H1 (cell line): ENCODE results near the gene OR2AG1. TPM values are rescaled to one million over a fixed set of nuclear protein-coding genes. Genes with fewer than 3 reads are reported as not detected.

Experiments used
- CTCF ChIA-PET: fragments of 300-600 bp; sonication (Branson Sonifier 250); formaldehyde crosslinking; loops from one replicate; lab custom pipeline; 2021; ENCODE audit not compliant: partially characterized antibody; lab: Charles Lee
- POLR2A ChIA-PET: fragments of 300-600 bp; sonication (Branson Sonifier 250); formaldehyde crosslinking; loops from one replicate; lab custom pipeline; 2021; ENCODE audit warnings: inconsistent platforms; ENCODE audit not compliant: partially characterized antibody; lab: Charles Lee
- DNase-seq, 2 experiments: peaks; one replicate each; pipeline versions ENCODE4 v3.0.0 to v3.0.0-alpha.2; 2010 to 2022; ENCODE audit warnings: low spot score in 2 of 2, low read depth in 1 of 2, mixed read lengths in 1 of 2
- FAIRE-seq: peaks from 2 replicates; lab custom pipeline; 2011; peaks lifted over from hg19 to GRCh38; lab: Jason Lieb, UNC
- H2AFZ ChIP-seq: 2 replicates; pipeline ENCODE4 v1.8.1; 2012; ENCODE audit warnings: low read length, inconsistent platforms
- H2AK5ac ChIP-seq: 2 replicates; pipeline ENCODE4 v1.6.1; 2013; ENCODE audit warnings: low read depth, low read length
- H2BK120ac ChIP-seq: replicated peaks from 2 replicates; pipeline ENCODE3; 2013; ENCODE audit warnings: low read depth, low read length, inconsistent platforms
- H2BK12ac ChIP-seq: 2 replicates; pipeline ENCODE4 v1.6.1; 2013; ENCODE audit warnings: low read depth, low read length
- H2BK15ac ChIP-seq: 2 replicates; pipeline ENCODE4 v1.6.1; 2013; ENCODE audit warnings: low read length
- H2BK20ac ChIP-seq: 2 replicates; pipeline ENCODE4 v1.6.1; 2013; ENCODE audit warnings: low read length
- H2BK5ac ChIP-seq: 2 replicates; pipeline ENCODE4 v1.6.1; 2013; ENCODE audit warnings: low read depth, low read length
- H3K14ac ChIP-seq: 2 replicates; pipeline ENCODE4 v1.6.1; 2013; ENCODE audit warnings: inconsistent platforms; ENCODE audit not compliant: insufficient read length
- H3K18ac ChIP-seq: 2 replicates; pipeline ENCODE4 v1.6.1; 2013; ENCODE audit warnings: low read length; ENCODE audit errors: extremely low read depth
- H3K23ac ChIP-seq: 2 replicates; pipeline ENCODE4 v1.6.1; 2013; ENCODE audit warnings: inconsistent platforms; ENCODE audit not compliant: insufficient read length
- H3K23me2 ChIP-seq: 2 replicates; pipeline ENCODE4 v1.6.1; 2013; ENCODE audit warnings: low read depth, low read length
- H3K27ac ChIP-seq: 2 replicates; pipeline ENCODE4 v1.6.1; 2011; ENCODE audit warnings: low read depth, low read length, inconsistent platforms
- H3K27me3 ChIP-seq, 4 experiments: replicated peaks in 1 of 4; 1 replicate in 1 of 4; 2 replicates in 3 of 4; pipeline versions ENCODE4 v1.6.1 to v1.8.1; 2011 to 2013; ENCODE audit warnings: low read length in 3 of 4, mild to moderate bottlenecking in 3 of 4, inconsistent platforms in 2 of 4, mixed read lengths in 2 of 4, moderate library complexity in 1 of 4; ENCODE audit not compliant: control insufficient read depth in 3 of 4, insufficient read depth in 3 of 4; ENCODE audit errors: extremely low read depth in 1 of 4
- H3K36me3 ChIP-seq, 4 experiments: 2 replicates each; pipeline versions ENCODE4 v1.6.1 to v1.8.1; 2011 to 2013; ENCODE audit warnings: mild to moderate bottlenecking in 4 of 4, low read length in 3 of 4, moderate library complexity in 2 of 4, control low read depth in 1 of 4, inconsistent platforms in 1 of 4; ENCODE audit not compliant: insufficient read depth in 4 of 4, control insufficient read depth in 2 of 4
- H3K4ac ChIP-seq: replicated peaks from 2 replicates; pipeline ENCODE3; 2013; ENCODE audit warnings: low read length, low read depth, mixed read lengths, inconsistent platforms; ENCODE audit not compliant: insufficient read length
- H3K4me1 ChIP-seq, 4 experiments: replicated peaks in 1 of 4; 1 replicate in 1 of 4; 2 replicates in 3 of 4; pipeline versions ENCODE4 v1.6.1 to v1.8.1; 2011 to 2013; ENCODE audit warnings: low read length in 3 of 4, inconsistent platforms in 2 of 4, mixed read lengths in 1 of 4; ENCODE audit not compliant: insufficient read depth in 4 of 4, control insufficient read depth in 3 of 4
- H3K4me2 ChIP-seq, 2 experiments: 2 replicates each; pipeline versions ENCODE4 v1.6.1 to v1.8.1; 2011 to 2013; ENCODE audit warnings: low read depth in 2 of 2, low read length in 2 of 2, control low read depth in 1 of 2, inconsistent platforms in 1 of 2, mild to moderate bottlenecking in 1 of 2; ENCODE audit not compliant: insufficient read depth in 1 of 2
- H3K4me3 ChIP-seq, 4 experiments: fragments of 200-600, 300-600 bp in 1 of 4; sonication (generic), shearing (Covaris generic), sonication (Bioruptor Twin) in 1 of 4; 2 replicates each; pipeline versions ENCODE4 v1.5.1 to v1.8.1; 2011 to 2016; ENCODE audit warnings: low read length in 4 of 4, low read depth in 3 of 4, control low read depth in 2 of 4, inconsistent platforms in 2 of 4, mild to moderate bottlenecking in 2 of 4, mixed read lengths in 1 of 4, moderate library complexity in 1 of 4; ENCODE audit not compliant: insufficient read depth in 2 of 4; ENCODE audit errors: extremely low read depth in 1 of 4
- H3K56ac ChIP-seq: replicated peaks from 2 replicates; pipeline ENCODE3; 2013; ENCODE audit warnings: low read depth, mild to moderate bottlenecking, mixed read lengths, low read length, inconsistent platforms; ENCODE audit not compliant: insufficient read length
- H3K79me1 ChIP-seq: 2 replicates; pipeline ENCODE4 v1.6.1; 2013; ENCODE audit warnings: low read depth, low read length, control low read depth
- H3K79me2 ChIP-seq, 2 experiments: 2 replicates each; pipeline versions ENCODE4 v1.6.1 to v1.8.1; 2012 to 2013; ENCODE audit warnings: low read length in 2 of 2, mild to moderate bottlenecking in 2 of 2, inconsistent platforms in 1 of 2; ENCODE audit not compliant: insufficient read depth in 2 of 2, control insufficient read depth in 1 of 2
- H3K9ac ChIP-seq, 4 experiments: replicated peaks in 1 of 4; 1 replicate in 1 of 4; 2 replicates in 3 of 4; pipeline versions ENCODE4 v1.6.1 to v1.8.1; 2011 to 2013; ENCODE audit warnings: low read depth in 3 of 4, low read length in 3 of 4, control low read depth in 2 of 4, mild to moderate bottlenecking in 2 of 4, moderate library complexity in 2 of 4, inconsistent platforms in 1 of 4; ENCODE audit errors: extremely low read depth in 1 of 4
- H3K9me3 ChIP-seq, 2 experiments: 2 replicates each; pipeline versions ENCODE4 v1.6.1 to v1.8.1; 2012 to 2013; ENCODE audit warnings: mild to moderate bottlenecking in 2 of 2, moderate library complexity in 2 of 2, control low read depth in 1 of 2, inconsistent platforms in 1 of 2, low read depth in 1 of 2, low read length in 1 of 2, mixed read lengths in 1 of 2; ENCODE audit not compliant: insufficient read depth in 2 of 2
- H4K20me1 ChIP-seq, 2 experiments: replicated peaks in 1 of 2; 2 replicates each; pipeline versions ENCODE3 to v1.8.1; 2011 to 2013; ENCODE audit warnings: inconsistent platforms in 2 of 2, low read length in 2 of 2, mild to moderate bottlenecking in 1 of 2; ENCODE audit not compliant: insufficient read depth in 2 of 2, control insufficient read depth in 1 of 2
- H4K5ac ChIP-seq: 2 replicates; pipeline ENCODE4 v1.6.1; 2013; ENCODE audit warnings: low read length, low read depth, mixed read lengths, inconsistent platforms; ENCODE audit not compliant: insufficient read length
- H4K8ac ChIP-seq: 2 replicates; pipeline ENCODE4 v1.8.0; 2013; ENCODE audit warnings: mild to moderate bottlenecking, moderate library complexity, low read length, inconsistent platforms; ENCODE audit not compliant: insufficient read depth; ENCODE audit errors: extremely low read depth
- H4K91ac ChIP-seq: replicated peaks from 2 replicates; pipeline ENCODE3; 2013; ENCODE audit warnings: low read length, mixed read lengths, inconsistent platforms; ENCODE audit not compliant: insufficient read length
- CEBPB ChIP-seq: IDR thresholded peaks from 2 replicates; pipeline ENCODE4 v1.6.1; 2012; ENCODE audit warnings: low read depth, low read length
- CHD2 ChIP-seq: IDR thresholded peaks from 2 replicates; pipeline ENCODE4 v1.6.1; 2012; ENCODE audit warnings: low read length, improper control_type of control experiment
- SIRT6 ChIP-seq: IDR thresholded peaks from one replicate; pipeline ENCODE4 v1.7.1; 2012; ENCODE audit warnings: low read length, inconsistent platforms
- WGBS, 2 experiments: shearing (Covaris generic) in 1 of 2; methylation state at CpG; one replicate each; pipeline versions ENCODE4 v1.1.6 to v1.1.7; 2013 to 2015; ENCODE audit warnings: low lambda C conversion rate in 2 of 2, mixed read lengths in 2 of 2, inconsistent platforms in 1 of 2, low coverage in 1 of 2, missing lambda C conversion rate in 1 of 2; ENCODE audit not compliant: insufficient replicate concordance in 2 of 2, insufficient coverage in 1 of 2, insufficient read length in 1 of 2; ENCODE audit errors: extremely low coverage in 1 of 2, missing lambda C conversion rate in 1 of 2; 5-methylcytosine and 5-hydroxymethylcytosine counted together
- polyA plus RNA-seq, 7 experiments: library from polyadenylated mRNA; depleted of rRNA in 3 of 7; stranded (reverse) in 5 of 7; unstranded in 2 of 7; fragments of >200 nt in 5 of 7; fragments of 200-250 nt in 2 of 7; gene quantifications; 1 replicate in 5 of 7; 2 replicates in 1 of 7; 4 replicates in 1 of 7; pipeline versions ENCODE4 v1.2.1 to v1.2.3, GENCODE V29; 2011 to 2013; ENCODE audit warnings: missing spikeins in 2 of 7, mixed read lengths in 2 of 7
- total RNA-seq: library from RNA; stranded (reverse); fragmentation: NEBNext Ultra II Directional; extraction: Animal tissue kit (Norgen Biotek cat#: 25700); gene quantifications from 2 replicates; pipeline ENCODE4 v1.2.1, GENCODE V29; 2021

Gene OR2AG1
- total and polyA plus RNA-seq, 2 of the 8 experiments (the other 6 are each of a cell fraction or from before 2014, with no cell fraction given): not detected

DNA sequence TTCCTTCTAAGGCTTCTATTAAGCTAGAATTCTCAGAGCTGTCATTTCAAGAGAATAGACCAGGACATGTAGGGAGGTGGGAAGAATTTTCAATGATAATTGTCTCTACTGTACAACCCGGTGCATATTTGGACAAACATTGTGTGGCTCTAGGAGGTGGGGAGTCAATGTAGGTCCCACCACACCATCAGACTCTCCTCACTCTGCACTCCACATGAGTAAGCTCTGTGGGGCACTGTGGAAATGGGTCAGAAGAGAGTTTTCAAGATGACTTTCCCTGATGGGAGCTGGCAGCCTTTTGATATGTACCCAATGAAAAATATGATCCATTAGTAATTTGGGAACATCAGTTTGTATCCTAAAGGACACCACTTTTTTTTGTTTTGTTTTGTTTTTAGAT is 44.2 kb upstream of the OR2AG1 start:
- no peak overlapping the region for H2BK15ac ChIP-seq
- POLR2A ChIA-PET: no interaction called here
- no peak overlapping the region for H2AK5ac ChIP-seq
- no peak overlapping the region for H3K4me3 ChIP-seq
- no peaks in the 10 kb centered on the region for H3K9me3 ChIP-seq
- no peaks in the 10 kb centered on the region for H3K36me3 ChIP-seq
- H3K18ac ChIP-seq: no peak overlapping the region
- no peak overlapping the region for H4K91ac ChIP-seq
- no peaks in the 10 kb centered on the region for H3K79me2 ChIP-seq
- H3K23me2 ChIP-seq: no peaks in the 10 kb centered on the region
- no peak overlapping the region for H3K27ac ChIP-seq
- DNase-seq (no peak), FAIRE-seq (no peak)
- H3K4me1 ChIP-seq: no peaks in the 10 kb centered on the region
- no peak overlapping the region for H2AFZ ChIP-seq
- H4K8ac ChIP-seq: no peak overlapping the region
- no peak overlapping the region for H2BK120ac ChIP-seq
- H3K27me3 ChIP-seq: no peaks in the 10 kb centered on the region
- CTCF ChIA-PET: interaction anchor here (0.9 to 7.8 kb wide), 13 partner anchors 9 to 361 kb away, joined by 3 to 110 read pairs (median 4); no protein-coding TSS in a partner anchor
- no peak overlapping the region for H2BK5ac ChIP-seq
- H3K9ac ChIP-seq: no peak overlapping the region
- H4K5ac ChIP-seq: no peak overlapping the region
- no peaks in the 10 kb centered on the region for H3K79me1 ChIP-seq
- no peak overlapping the region for H3K56ac ChIP-seq
- no peaks in the 10 kb centered on the region for H4K20me1 ChIP-seq
- no peak overlapping the region for H3K4ac ChIP-seq
- no peak overlapping the region for H2BK20ac ChIP-seq
- 85% methylated on average over 1 of the region's 1 CpG; no CpG with 5 or more reads in 1 of the 2 experiments for WGBS, 2 experiments
- H2BK12ac ChIP-seq: no peak overlapping the region
- no peak overlapping the region for H3K4me2 ChIP-seq
- no peak overlapping the region for H3K23ac ChIP-seq
- no peak overlapping the region for H3K14ac ChIP-seq
- TF ChIP-seq CHD2 (no peak), CEBPB (no peak), SIRT6 (no peak)
